ENCODE results near the gene GPR85. TPM values are rescaled to one million over a fixed set of nuclear protein-coding genes. Genes with fewer than 3 reads are reported as not detected.

GPR85 gene
- total and polyA plus RNA-seq, 2 of the 4 experiments (the other 2 are of a cell fraction) = 1.7 to 5.4 TPM

- intact Hi-C loops (cut with micrococcal nuclease) (no loop called here), in situ Hi-C loops (cut with MboI; ENCODE audit: low sequenced_read_pairs) (no loop called here), dilution Hi-C loops (cut with HindIII; ENCODE audit: low sequenced_read_pairs, unreplicated experiment) (no loop called here)
- CTCF ChIA-PET = no interaction called here
- no peaks in the 10 kb centered on the region for H3K4me1 ChIP-seq (ENCODE audit: control insufficient read depth, insufficient read depth, low read length)
- H3K56ac ChIP-seq (ENCODE audit: extremely low read depth, insufficient read depth, low read length) = no peak overlapping the region
- no CpG with 5 or more reads among the region's 1 CpG for WGBS, 2 experiments (ENCODE audit: extremely low coverage in 2 of 2, insufficient read length in 1 of 2)
- H3K27me3 ChIP-seq (ENCODE audit: control insufficient read depth, insufficient read depth, low read length) = no peaks in the 10 kb centered on the region
- no peak overlapping the region for H3K4me3 ChIP-seq (ENCODE audit: insufficient read depth, low read depth, low read length)
- no peak overlapping the region for H3K4me2 ChIP-seq (ENCODE audit: low read depth, low read length)
- no peaks in the 10 kb centered on the region for H3K9me1 ChIP-seq (ENCODE audit: insufficient read depth, low read length)
- H3K79me1 ChIP-seq (ENCODE audit: low read depth in 1 of 2, low read length in 2 of 2) = no peaks in the 10 kb centered on the region
- no peak overlapping the region for H3K4ac ChIP-seq (ENCODE audit: low read depth, low read length)
- no TSS peak for BruUV-seq (replicated peaks)
- H4K91ac ChIP-seq (ENCODE audit: insufficient read depth, low read depth, low read length) = no peak overlapping the region
- no peaks in the 10 kb centered on the region for H4K20me1 ChIP-seq (ENCODE audit: insufficient read depth, low read length)
- no peak overlapping the region for H4K8ac ChIP-seq (ENCODE audit: low read depth in 2 of 2, low read length in 2 of 2)
- no peak overlapping the region for H2AK9ac ChIP-seq (replicated peaks; ENCODE audit: low read depth, low read length, poor library complexity)
- TF ChIP-seq, protein P1, sequence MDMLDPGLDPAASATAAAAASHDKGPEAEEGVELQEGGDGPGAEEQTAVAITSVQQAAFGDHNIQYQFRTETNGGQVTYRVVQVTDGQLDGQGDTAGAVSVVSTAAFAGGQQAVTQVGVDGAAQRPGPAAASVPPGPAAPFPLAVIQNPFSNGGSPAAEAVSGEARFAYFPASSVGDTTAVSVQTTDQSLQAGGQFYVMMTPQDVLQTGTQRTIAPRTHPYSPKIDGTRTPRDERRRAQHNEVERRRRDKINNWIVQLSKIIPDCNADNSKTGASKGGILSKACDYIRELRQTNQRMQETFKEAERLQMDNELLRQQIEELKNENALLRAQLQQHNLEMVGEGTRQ (IDR thresholded peaks at IDR 0.05; ENCODE audit: low read depth, low read length) = no peak
- TF ChIP-seq MXI1 (IDR thresholded peaks at IDR 0.05; ENCODE audit: borderline replicate concordance, low read depth, low read length) (no peak), NFE2L2 (IDR thresholded peaks at IDR 0.05; ENCODE audit: low read depth, low read length) (no peak), CEBPB (IDR thresholded peaks at IDR 0.05; ENCODE audit: low read depth, low read length) (no peak)
- ATAC-seq (ENCODE audit: low read depth) (no peak), DNase-seq (peak; percentile 33)
- H3K27ac ChIP-seq (ENCODE audit: insufficient read depth, low read length) = no peak overlapping the region
- H4K5ac ChIP-seq (ENCODE audit: low read depth, low read length) = no peak overlapping the region
- no peak overlapping the region for H2BK15ac ChIP-seq (ENCODE audit: low read depth, low read length)
- no peak overlapping the region for H2AFZ ChIP-seq (replicated peaks; ENCODE audit: low read length, poor library complexity)
- H2BK20ac ChIP-seq (ENCODE audit: low read depth, low read length) = no peak overlapping the region
- POLR2A ChIA-PET (ENCODE audit: unreplicated experiment) = no interaction called here
- no peaks in the 10 kb centered on the region for H3K36me3 ChIP-seq (ENCODE audit: control insufficient read depth, insufficient read depth, low read length)
- H2AK5ac ChIP-seq (ENCODE audit: low read depth, low read length) = no peak overlapping the region
- H3K18ac ChIP-seq (ENCODE audit: low read depth, low read length) = no peak overlapping the region
- no peak overlapping the region for H3K9ac ChIP-seq (ENCODE audit: low read depth, low read length)
- no peak overlapping the region for H3K23ac ChIP-seq (ENCODE audit: low read depth, low read length)
- no peak overlapping the region for H2BK120ac ChIP-seq (ENCODE audit: low read depth, low read length)
- no peaks in the 10 kb centered on the region for H3K9me3 ChIP-seq (ENCODE audit: control insufficient read depth, insufficient read depth, low read length)
- no peak overlapping the region for H3K14ac ChIP-seq (replicated peaks; ENCODE audit: low read depth, low read length)
- no peak overlapping the region for H2BK5ac ChIP-seq (ENCODE audit: low read depth, low read length, poor library complexity, severe bottlenecking)
Measured at GRCh38 chr7:113071465-113071864, 15.2 kb downstream of the GPR85 start.

Measured in IMR-90 (cell line).